ENCODE data around the gene SPINK4. TPM values are rescaled to one million over a fixed set of nuclear protein-coding genes. Genes with fewer than 3 reads are reported as not detected.

Gene SPINK4
- total RNA-seq, 4 donors from 2014 or later: not detected

DNA sequence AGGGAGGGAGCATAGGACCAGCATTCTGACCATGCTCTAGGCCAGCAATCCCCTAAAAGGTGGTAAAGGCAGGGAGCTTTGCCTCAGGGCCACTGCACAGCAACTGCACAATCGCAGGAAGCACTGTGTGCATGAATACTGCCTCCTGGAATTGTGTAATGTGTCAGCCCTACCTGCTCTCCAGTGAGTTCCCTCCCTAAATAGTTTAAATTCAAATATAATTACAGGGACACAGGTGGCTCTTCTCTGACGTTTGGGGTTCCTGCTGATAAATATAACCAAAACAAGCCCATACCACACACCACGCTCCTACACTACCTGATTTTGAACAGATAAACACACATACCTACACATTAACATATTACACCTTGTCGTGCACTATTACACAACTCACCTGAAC lies 15.5 kb downstream of the SPINK4 start:
- Histone ChIP-seq H3K27me3 (no peaks in the 10 kb centered on the region), H3K9me3 (no peaks in the 10 kb centered on the region), H3K4me1 (no peaks in the 10 kb centered on the region), H3K4me3 (no peak overlapping the region), H3K36me3 (no peaks in the 10 kb centered on the region), H3K27ac (no peak overlapping the region)
- intact Hi-C loops (cut with DNase I; ENCODE audit: low total_unique reads): no loop called here
- no peak for DNase-seq
- TF ChIP-seq, protein P1, sequence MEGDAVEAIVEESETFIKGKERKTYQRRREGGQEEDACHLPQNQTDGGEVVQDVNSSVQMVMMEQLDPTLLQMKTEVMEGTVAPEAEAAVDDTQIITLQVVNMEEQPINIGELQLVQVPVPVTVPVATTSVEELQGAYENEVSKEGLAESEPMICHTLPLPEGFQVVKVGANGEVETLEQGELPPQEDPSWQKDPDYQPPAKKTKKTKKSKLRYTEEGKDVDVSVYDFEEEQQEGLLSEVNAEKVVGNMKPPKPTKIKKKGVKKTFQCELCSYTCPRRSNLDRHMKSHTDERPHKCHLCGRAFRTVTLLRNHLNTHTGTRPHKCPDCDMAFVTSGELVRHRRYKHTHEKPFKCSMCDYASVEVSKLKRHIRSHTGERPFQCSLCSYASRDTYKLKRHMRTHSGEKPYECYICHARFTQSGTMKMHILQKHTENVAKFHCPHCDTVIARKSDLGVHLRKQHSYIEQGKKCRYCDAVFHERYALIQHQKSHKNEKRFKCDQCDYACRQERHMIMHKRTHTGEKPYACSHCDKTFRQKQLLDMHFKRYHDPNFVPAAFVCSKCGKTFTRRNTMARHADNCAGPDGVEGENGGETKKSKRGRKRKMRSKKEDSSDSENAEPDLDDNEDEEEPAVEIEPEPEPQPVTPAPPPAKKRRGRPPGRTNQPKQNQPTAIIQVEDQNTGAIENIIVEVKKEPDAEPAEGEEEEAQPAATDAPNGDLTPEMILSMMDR (IDR thresholded peaks at IDR 0.05): no peak
- no peak for TF ChIP-seq POLR2A (IDR thresholded peaks at IDR 0.05)

DNA sequence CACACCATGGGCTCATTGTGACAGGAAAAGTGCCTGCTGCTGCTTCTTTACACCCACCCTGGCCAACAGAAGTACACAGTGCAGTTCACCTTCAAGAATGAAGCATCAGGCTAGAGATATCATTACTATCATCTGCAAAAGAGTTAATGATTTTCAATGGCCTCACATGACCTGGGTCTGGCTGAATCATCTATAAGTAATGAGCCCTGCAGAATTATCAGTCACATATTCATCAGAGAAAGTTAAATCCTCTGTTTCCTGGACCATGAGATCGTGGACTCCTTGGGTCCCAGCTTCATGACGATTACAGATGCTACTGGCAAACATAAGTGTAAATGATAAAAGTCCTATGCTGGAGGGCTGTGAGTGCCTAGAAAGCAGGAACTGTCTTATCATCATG lies 16.3 kb downstream of the SPINK4 start:
- Histone ChIP-seq H3K27ac (no peak overlapping the region), H3K9me3 (no peaks in the 10 kb centered on the region), H3K36me3 (no peaks in the 10 kb centered on the region)

DNA sequence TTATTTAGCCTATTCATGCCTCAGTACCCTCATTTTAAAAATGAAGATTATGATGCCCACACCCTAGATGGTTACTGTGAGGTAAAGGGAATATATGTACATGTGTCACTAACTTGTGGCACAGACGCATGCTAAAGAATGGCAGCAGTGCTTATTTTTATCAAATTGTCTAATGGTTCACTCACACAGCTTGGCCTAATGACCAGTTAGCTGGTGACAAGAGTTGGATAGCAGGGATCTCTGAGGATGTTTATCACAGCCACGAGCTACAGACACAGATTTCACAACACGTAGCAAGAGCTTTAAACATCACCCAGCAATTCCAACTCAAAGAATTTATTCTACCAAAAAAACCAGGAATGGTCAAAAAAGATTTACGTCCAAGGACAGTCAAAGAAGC lies 17.3 kb downstream of the SPINK4 start:
- Histone ChIP-seq H3K27ac (no peak overlapping the region), H3K4me3 (no peak overlapping the region), H3K27me3 (no peaks in the 10 kb centered on the region), H3K36me3 (no peaks in the 10 kb centered on the region), H3K4me1 (no peaks in the 10 kb centered on the region), H3K9me3 (no peaks in the 10 kb centered on the region)
- intact Hi-C loops (cut with DNase I; ENCODE audit: low total_unique reads): no loop called here
- no peak for TF ChIP-seq POLR2A (IDR thresholded peaks at IDR 0.05)
- TF ChIP-seq, protein P1 (IDR thresholded peaks at IDR 0.05): no peak
- DNase-seq: no peak

More for the DNA sequence above, 16.3 kb downstream of the SPINK4 start:
- intact Hi-C loops (cut with DNase I; ENCODE audit: low total_unique reads): no loop called here
- Histone ChIP-seq H3K4me3 (no peak overlapping the region), H3K4me1 (no peaks in the 10 kb centered on the region), H3K27me3 (no peaks in the 10 kb centered on the region)
- no peak for DNase-seq
- no peak for TF ChIP-seq POLR2A (IDR thresholded peaks at IDR 0.05)
- TF ChIP-seq, protein P1 (IDR thresholded peaks at IDR 0.05): no peak

DNA sequence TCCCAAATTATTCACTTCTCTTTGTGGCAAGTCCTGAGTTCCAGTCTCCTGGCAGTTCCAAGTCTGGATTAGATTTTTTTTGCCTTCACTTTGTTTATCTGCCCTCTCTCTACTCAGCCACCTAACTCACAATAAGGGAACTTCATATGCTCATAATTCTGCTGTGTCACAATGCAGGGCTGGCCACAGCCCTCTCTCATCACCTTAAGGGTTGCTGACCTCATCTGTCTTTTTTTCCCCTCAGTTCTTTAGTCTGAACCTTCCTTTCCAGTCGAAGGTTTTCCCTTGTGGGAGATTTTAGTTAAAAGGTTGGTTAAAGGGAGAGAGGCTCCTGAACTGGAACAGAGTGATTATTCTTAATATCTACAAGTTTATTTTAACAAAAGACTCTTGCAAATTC lies 20.4 kb downstream of the SPINK4 start:
- Histone ChIP-seq H3K27me3 (no peaks in the 10 kb centered on the region), H3K4me1 (peaks cover 2 to 7% of the 10 kb centered on the region in 2 donors), H3K36me3 (no peaks in the 10 kb centered on the region), H3K27ac (no peak overlapping the region), H3K4me3 (no peak overlapping the region), H3K9me3 (no peaks in the 10 kb centered on the region)
- intact Hi-C loops (cut with DNase I; ENCODE audit: low total_unique reads): no loop called here
- TF ChIP-seq POLR2A (IDR thresholded peaks at IDR 0.05): no peak
- TF ChIP-seq, protein P1 (IDR thresholded peaks at IDR 0.05): no peak
- no peak for DNase-seq

DNA sequence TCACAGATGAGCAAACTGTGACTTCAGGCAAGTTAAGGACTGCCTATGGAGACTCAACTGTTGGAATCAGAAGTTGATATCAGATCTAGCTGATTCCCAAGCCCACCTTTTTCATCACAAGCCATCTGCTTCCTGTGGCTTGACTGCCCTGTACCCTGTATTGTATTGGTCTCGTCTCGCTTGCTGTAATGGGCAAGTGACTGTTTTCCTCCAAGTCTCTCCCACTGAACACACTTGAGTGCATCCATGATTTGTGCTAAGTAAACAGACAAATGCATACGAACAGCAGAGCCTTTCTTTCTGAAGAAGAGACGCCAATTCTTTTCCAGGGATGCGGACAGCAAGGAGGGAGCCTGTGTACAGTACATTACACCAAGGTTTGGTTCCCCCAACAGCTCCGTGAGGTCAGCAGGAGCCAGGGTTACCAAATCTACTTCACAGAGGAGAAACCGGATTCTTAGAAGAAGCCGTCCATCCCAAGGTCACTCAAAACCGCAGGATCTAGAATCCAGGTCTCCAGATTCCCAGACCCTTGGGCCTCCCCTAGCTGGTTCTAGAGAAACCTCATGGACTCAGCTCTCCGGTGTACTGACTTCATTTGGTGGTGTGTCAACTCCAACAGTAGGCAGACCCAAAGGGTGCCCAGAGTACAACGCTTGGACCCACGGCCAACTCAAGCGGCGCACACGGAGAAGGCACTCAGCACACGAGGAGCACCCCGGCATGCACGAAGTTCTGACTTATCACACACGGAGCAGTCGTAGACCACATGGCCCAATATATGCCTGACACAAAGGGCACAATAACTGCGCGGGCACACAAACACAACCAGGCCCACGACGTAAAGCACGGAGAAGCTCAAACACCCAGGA lies 23.4 kb downstream of the SPINK4 start:
- peak in 1 of 2 donors; percentile 22 for DNase-seq
- Histone ChIP-seq H3K4me1 (peaks cover 9 to 13% of the 10 kb centered on the region in 2 donors), H3K36me3 (no peaks in the 10 kb centered on the region), H3K27me3 (no peaks in the 10 kb centered on the region), H3K9me3 (no peaks in the 10 kb centered on the region), H3K27ac (peak overlapping the region; percentile 91), H3K4me3 (peak overlapping the region; percentile 87 to 99)
- intact Hi-C loops (cut with DNase I; ENCODE audit: low total_unique reads): no loop called here
- TF ChIP-seq, protein P1 (IDR thresholded peaks at IDR 0.05): no peak
- no peak for TF ChIP-seq POLR2A (IDR thresholded peaks at IDR 0.05)

Measured in uterus (tissue), 4 donors.